ENCODE data around the gene NFIA. TPM values are rescaled to one million over a fixed set of nuclear protein-coding genes. Genes with fewer than 3 reads are reported as not detected.

NFIA gene
- total and polyA plus RNA-seq, 2 donors (not counting 1 experiment from before 2014, with no cell fraction given), result 5.4 to 11.0 TPM

DNA sequence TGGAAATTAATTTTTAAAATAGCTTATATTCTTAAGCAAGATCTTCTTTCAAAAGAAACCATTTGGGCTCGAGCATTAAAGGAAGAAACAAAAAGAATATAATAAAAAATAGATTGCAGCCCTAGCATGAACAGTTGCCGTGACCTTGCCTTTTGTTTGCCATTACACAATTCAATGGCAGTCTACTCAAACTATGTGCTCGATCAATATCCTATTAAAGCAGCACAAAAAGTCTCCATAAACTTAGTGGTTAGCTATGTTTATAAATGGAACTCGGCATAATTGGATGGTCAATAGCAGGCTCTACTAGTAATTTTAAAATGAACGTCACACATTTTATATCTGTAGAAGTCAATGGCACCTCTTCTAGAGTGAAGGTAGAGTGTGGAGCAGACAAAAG is 256.5 kb downstream of the NFIA start:
- peaks cover 4% of the 10 kb centered on the region for H3K4me1 ChIP-seq (ENCODE audit: control insufficient read depth, extremely low read depth, insufficient read depth, low read length)
- peak overlapping the region in 2 of 4 experiments; percentile 34 to 39 for H3K4me3 ChIP-seq (replicated peaks in 1 of 4; ENCODE audit: control extremely low read depth in 1 of 4, insufficient read depth in 1 of 4, low read depth in 3 of 4, low read length in 4 of 4)
- no peak overlapping the region for H2AFZ ChIP-seq (ENCODE audit: low read length)
- TF ChIP-seq, protein P1, sequence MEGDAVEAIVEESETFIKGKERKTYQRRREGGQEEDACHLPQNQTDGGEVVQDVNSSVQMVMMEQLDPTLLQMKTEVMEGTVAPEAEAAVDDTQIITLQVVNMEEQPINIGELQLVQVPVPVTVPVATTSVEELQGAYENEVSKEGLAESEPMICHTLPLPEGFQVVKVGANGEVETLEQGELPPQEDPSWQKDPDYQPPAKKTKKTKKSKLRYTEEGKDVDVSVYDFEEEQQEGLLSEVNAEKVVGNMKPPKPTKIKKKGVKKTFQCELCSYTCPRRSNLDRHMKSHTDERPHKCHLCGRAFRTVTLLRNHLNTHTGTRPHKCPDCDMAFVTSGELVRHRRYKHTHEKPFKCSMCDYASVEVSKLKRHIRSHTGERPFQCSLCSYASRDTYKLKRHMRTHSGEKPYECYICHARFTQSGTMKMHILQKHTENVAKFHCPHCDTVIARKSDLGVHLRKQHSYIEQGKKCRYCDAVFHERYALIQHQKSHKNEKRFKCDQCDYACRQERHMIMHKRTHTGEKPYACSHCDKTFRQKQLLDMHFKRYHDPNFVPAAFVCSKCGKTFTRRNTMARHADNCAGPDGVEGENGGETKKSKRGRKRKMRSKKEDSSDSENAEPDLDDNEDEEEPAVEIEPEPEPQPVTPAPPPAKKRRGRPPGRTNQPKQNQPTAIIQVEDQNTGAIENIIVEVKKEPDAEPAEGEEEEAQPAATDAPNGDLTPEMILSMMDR (conservative IDR thresholded peaks at IDR 0.05 in 1 of 2, IDR thresholded peaks at IDR 0.05 in 1 of 2; ENCODE audit: low read depth in 1 of 2, low read length in 2 of 2), result no peak
- TF ChIP-seq EZH2 (IDR thresholded peaks at IDR 0.05; ENCODE audit: low read length, missing control alignments), result no peak
- H3K9me3 ChIP-seq (ENCODE audit: control insufficient read depth, insufficient read depth, low read depth, low read length), result no peaks in the 10 kb centered on the region
- no peaks in the 10 kb centered on the region for H3K79me2 ChIP-seq (ENCODE audit: control insufficient read depth, insufficient read depth, low read length)
- peaks cover 5% of the 10 kb centered on the region for H3K27me3 ChIP-seq (ENCODE audit: control insufficient read depth, insufficient read depth, low read length)
- no peaks in the 10 kb centered on the region for H4K20me1 ChIP-seq (ENCODE audit: control insufficient read depth, extremely low read depth, insufficient read depth, low read length)
- peak overlapping the region; percentile 51 for H3K4me2 ChIP-seq (ENCODE audit: extremely low read depth, insufficient read depth, low read length)
- no peaks in the 10 kb centered on the region for H3K36me3 ChIP-seq (ENCODE audit: control insufficient read depth, insufficient read depth, low read length)
- no peak for DNase-seq (ENCODE audit: low read depth in 2 of 2)
- no peak overlapping the region for H3K9ac ChIP-seq (ENCODE audit: insufficient read depth, low read length)
- no peak overlapping the region for H3K27ac ChIP-seq (ENCODE audit: insufficient read depth, low read length)

DNA sequence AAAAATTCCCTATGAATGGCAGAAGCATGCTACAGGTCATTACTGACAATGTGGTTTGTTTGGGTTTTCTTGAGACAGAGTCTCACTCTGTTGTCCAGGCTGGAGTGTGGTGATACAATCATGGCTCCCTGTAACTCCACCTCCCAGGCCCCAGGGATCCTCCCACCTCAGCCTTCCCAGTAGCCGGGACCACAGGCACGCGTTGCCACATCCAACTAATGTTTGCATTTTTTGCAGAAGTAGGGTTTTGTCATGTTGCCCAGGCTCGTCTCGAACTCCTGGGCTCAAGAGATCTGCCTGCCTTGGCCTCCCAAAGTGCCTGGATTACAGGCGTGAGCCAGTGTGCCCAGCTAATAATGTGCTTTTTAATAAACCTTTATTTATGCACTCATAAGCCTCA is 259.1 kb downstream of the NFIA start:
- H3K27me3 ChIP-seq (ENCODE audit: control insufficient read depth, insufficient read depth, low read length), result peaks cover 5% of the 10 kb centered on the region
- TF ChIP-seq, protein P1 (conservative IDR thresholded peaks at IDR 0.05 in 1 of 2, IDR thresholded peaks at IDR 0.05 in 1 of 2; ENCODE audit: low read depth in 1 of 2, low read length in 2 of 2), result no peak
- TF ChIP-seq EZH2 (IDR thresholded peaks at IDR 0.05; ENCODE audit: low read length, missing control alignments), result no peak
- H3K36me3 ChIP-seq (ENCODE audit: control insufficient read depth, insufficient read depth, low read length), result no peaks in the 10 kb centered on the region
- H3K4me1 ChIP-seq (ENCODE audit: control insufficient read depth, extremely low read depth, insufficient read depth, low read length), result peaks cover 4% of the 10 kb centered on the region
- H3K9me3 ChIP-seq (ENCODE audit: control insufficient read depth, insufficient read depth, low read depth, low read length), result no peaks in the 10 kb centered on the region
- H3K4me2 ChIP-seq (ENCODE audit: extremely low read depth, insufficient read depth, low read length), result no peak overlapping the region
- no peaks in the 10 kb centered on the region for H3K79me2 ChIP-seq (ENCODE audit: control insufficient read depth, insufficient read depth, low read length)
- H4K20me1 ChIP-seq (ENCODE audit: control insufficient read depth, extremely low read depth, insufficient read depth, low read length), result no peaks in the 10 kb centered on the region
- H3K4me3 ChIP-seq (replicated peaks in 1 of 4; ENCODE audit: control extremely low read depth in 1 of 4, insufficient read depth in 1 of 4, low read depth in 3 of 4, low read length in 4 of 4), result no peak overlapping the region
- H3K9ac ChIP-seq (ENCODE audit: insufficient read depth, low read length), result no peak overlapping the region
- DNase-seq (ENCODE audit: low read depth in 2 of 2), result no peak
- no peak overlapping the region for H3K27ac ChIP-seq (ENCODE audit: insufficient read depth, low read length)
- no peak overlapping the region for H2AFZ ChIP-seq (ENCODE audit: low read length)

DNA sequence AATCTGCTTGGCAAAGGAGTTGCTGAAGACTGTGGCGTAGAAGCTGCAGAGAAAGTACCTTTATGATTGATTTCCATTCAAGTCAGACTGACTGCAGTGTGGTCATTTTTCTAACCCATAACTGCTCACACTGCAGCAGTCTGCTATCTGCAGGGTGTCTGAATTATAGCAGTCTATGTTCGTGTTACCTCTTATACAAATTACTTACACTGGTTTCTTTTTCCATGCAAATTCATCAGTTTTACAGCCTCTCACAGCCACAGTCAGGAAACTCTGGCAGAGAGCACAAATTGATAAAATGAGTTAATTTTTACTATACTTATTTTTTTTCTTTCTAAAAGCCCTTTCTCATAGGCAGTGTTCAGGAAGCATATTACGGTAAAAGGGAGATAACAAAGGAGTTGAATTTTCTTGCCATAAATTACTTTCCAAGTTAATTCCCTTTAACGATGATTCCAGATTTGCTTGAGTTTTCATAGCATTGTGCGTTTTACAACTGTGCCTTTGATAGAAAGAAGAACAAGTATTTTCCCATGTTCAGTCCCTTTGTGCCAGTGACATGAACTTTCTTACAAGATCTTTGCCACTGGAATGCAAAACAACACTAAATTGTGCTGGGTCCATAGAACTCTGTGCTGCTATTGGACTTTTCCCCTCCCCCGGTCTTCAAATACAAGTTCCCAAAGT is 261.5 kb downstream of the NFIA start:
- no peaks in the 10 kb centered on the region for H3K27me3 ChIP-seq (ENCODE audit: control insufficient read depth, insufficient read depth, low read length)
- no peaks in the 10 kb centered on the region for H4K20me1 ChIP-seq (ENCODE audit: control insufficient read depth, extremely low read depth, insufficient read depth, low read length)
- no peak for TF ChIP-seq EZH2 (IDR thresholded peaks at IDR 0.05; ENCODE audit: low read length, missing control alignments)
- TF ChIP-seq, protein P1 (conservative IDR thresholded peaks at IDR 0.05 in 1 of 2, IDR thresholded peaks at IDR 0.05 in 1 of 2; ENCODE audit: low read depth in 1 of 2, low read length in 2 of 2), result no peak
- no peaks in the 10 kb centered on the region for H3K4me1 ChIP-seq (ENCODE audit: control insufficient read depth, extremely low read depth, insufficient read depth, low read length)
- no peak overlapping the region for H3K9ac ChIP-seq (ENCODE audit: insufficient read depth, low read length)
- no peak overlapping the region for H3K4me2 ChIP-seq (ENCODE audit: extremely low read depth, insufficient read depth, low read length)
- H2AFZ ChIP-seq (ENCODE audit: low read length), result no peak overlapping the region
- no peaks in the 10 kb centered on the region for H3K36me3 ChIP-seq (ENCODE audit: control insufficient read depth, insufficient read depth, low read length)
- H3K27ac ChIP-seq (ENCODE audit: insufficient read depth, low read length), result no peak overlapping the region
- H3K79me2 ChIP-seq (ENCODE audit: control insufficient read depth, insufficient read depth, low read length), result no peaks in the 10 kb centered on the region
- no peak for DNase-seq (ENCODE audit: low read depth in 2 of 2)
- H3K4me3 ChIP-seq (replicated peaks in 1 of 4; ENCODE audit: control extremely low read depth in 1 of 4, insufficient read depth in 1 of 4, low read depth in 3 of 4, low read length in 4 of 4), result no peak overlapping the region
- H3K9me3 ChIP-seq (ENCODE audit: control insufficient read depth, insufficient read depth, low read depth, low read length), result no peaks in the 10 kb centered on the region

Measured in fibroblast of lung (primary cell).